Forelimb muscle (tissue), 1 donor: ENCODE results near the gene SLC38A11. TPM values are rescaled to one million over a fixed set of nuclear protein-coding genes. Genes with fewer than 3 reads are reported as not detected.
"Not testable (repeated sequence)": the region's sequence is repeated elsewhere in the genome, so short reads cannot be mapped to it uniquely, and the experiment has no call there.

Source experiments
- DNase-seq: peaks from one replicate; pipeline ENCODE4 v3.0.0-alpha.2; 2013; ENCODE audit warnings: low read depth
- polyA plus RNA-seq: library from polyadenylated mRNA; unstranded; fragments of 120-200 nt; gene quantifications from one replicate; pipeline ENCODE4 v1.2.1, GENCODE V29; 2013; ENCODE audit not compliant: insufficient read length

The SLC38A11 gene
- polyA plus RNA-seq, 1 donor: 0.20 TPM

- DNase-seq: no peak
These were observed 77.4 kb downstream of the SLC38A11 start for GRCh38 chr2:164877927-164878326.

GRCh38 chr2:164877169-164877568, 78.2 kb downstream of the SLC38A11 start:
- DNase-seq: no peak

GRCh38 chr2:164875334-164876205, 79.8 kb downstream of the SLC38A11 start:
- no peak for DNase-seq

- no peak for DNase-seq
These were observed 82.0 kb downstream of the SLC38A11 start for GRCh38 chr2:164873210-164873908.

- DNase-seq: no peak
These were observed 83.9 kb downstream of the SLC38A11 start for GRCh38 chr2:164871404-164871803.

GRCh38 chr2:164869420-164869772, 85.9 kb downstream of the SLC38A11 start:
- no peak for DNase-seq

- DNase-seq: no peak
These were observed 86.5 kb downstream of the SLC38A11 start for GRCh38 chr2:164868563-164869419.

GRCh38 chr2:164867779-164868397, 87.4 kb downstream of the SLC38A11 start:
- no peak for DNase-seq

- DNase-seq: not testable (repeated sequence)
These were observed 88.9 kb downstream of the SLC38A11 start for GRCh38 chr2:164866381-164866780.

- no peak for DNase-seq
These were observed 94.7 kb downstream of the SLC38A11 start for GRCh38 chr2:164860694-164861042.

GRCh38 chr2:164859906-164860693, 95.2 kb downstream of the SLC38A11 start:
- DNase-seq: not testable (repeated sequence)

- no peak for DNase-seq
These were observed 96.0 kb downstream of the SLC38A11 start for GRCh38 chr2:164859251-164859818.

GRCh38 chr2:164852086-164852485, 103.2 kb downstream of the SLC38A11 start:
- no peak for DNase-seq

GRCh38 chr2:164850235-164850634, 105.1 kb downstream of the SLC38A11 start:
- DNase-seq: no peak

- DNase-seq: no peak
These were observed 105.8 kb downstream of the SLC38A11 start for GRCh38 chr2:164849506-164849905.

GRCh38 chr2:164847981-164848741, 107.2 kb downstream of the SLC38A11 start:
- DNase-seq: no peak

- DNase-seq: no peak
These were observed 108.0 kb downstream of the SLC38A11 start for GRCh38 chr2:164847291-164847690.

GRCh38 chr2:164846276-164846675, 109.0 kb downstream of the SLC38A11 start:
- no peak for DNase-seq
